GM19023 (cell line): ENCODE measurements around the gene ISOC2.

ENCODE experiments used
- ATAC-seq: cut with Tn5 transposase; IDR thresholded peaks from one replicate; pipeline ENCODE4 v1.9.1; 2021; ENCODE audit warnings: mild to moderate bottlenecking, moderate library complexity; ENCODE audit not compliant: unreplicated experiment

Gene ISOC2

GRCh38 chr19:55490478-55491432 is 29.3 kb upstream of the ISOC2 start:
- ATAC-seq, result no peak

- ATAC-seq, result no peak
Observed at GRCh38 chr19:55489711-55490477, 28.5 kb upstream of the ISOC2 start.

- ATAC-seq, result no peak
Observed at GRCh38 chr19:55488986-55489710, 27.7 kb upstream of the ISOC2 start.

- no peak for ATAC-seq
Observed at GRCh38 chr19:55487924-55488687, 26.7 kb upstream of the ISOC2 start, which contains the start of gene SSC5D. TSS of gene SSC5D (plus strand) at chr19:55488436. CDS start at chr19:55488590, 154 bp downstream.

- ATAC-seq, result no peak
Observed at GRCh38 chr19:55486971-55487923, 25.8 kb upstream of the ISOC2 start.

GRCh38 chr19:55486043-55486970 is 24.9 kb upstream of the ISOC2 start:
- no peak for ATAC-seq

- no peak for ATAC-seq
Observed at GRCh38 chr19:55485439-55486011, 24.1 kb upstream of the ISOC2 start.

DNA sequence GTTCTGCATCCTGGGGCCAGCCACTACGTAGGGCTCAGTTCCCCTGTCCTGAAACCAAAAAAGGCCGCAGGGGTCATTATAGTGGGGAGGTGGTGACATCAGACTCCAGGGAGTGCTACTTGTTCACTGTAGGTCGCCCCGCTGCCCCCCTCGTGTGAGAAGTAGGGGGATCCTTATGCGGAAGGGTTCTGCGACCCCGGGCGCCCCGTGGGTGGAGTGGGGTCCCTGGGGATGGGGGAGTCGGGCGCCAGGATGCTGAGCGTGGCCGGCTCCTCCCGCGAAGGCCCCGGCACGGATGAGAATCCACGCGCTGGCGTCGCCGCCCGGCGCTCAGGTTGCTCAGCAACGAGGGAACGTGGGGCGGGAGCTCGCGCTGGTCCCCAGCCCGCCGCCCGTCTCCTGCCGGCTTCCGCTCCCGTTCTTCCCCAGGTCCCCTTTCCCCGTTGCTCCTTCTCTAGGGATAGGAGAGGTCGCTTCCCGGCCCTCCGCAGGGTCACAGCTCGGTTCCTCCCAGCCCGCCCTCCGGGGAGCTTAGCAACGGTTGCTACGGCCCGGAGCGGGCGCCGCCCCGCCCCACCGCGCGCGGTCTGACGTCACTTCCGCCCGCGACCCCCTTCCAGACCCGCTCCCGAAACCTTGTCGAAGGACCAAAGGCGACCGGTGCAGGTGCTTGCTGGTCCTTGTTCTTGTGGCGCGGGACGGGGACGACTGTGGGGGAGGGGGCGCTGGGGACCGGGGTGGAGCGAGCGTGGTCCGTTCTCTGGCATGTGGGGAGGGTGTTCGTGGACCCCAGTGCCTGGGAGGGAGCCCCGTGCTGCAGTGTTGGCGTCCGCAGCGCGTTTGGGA is 23.4 kb upstream of the ISOC2 start, which contains the start of gene NAT14:
Gene NAT14 (plus strand): TSS at position 596 of the 846 bp plus-strand sequence. CDS start 521 bp downstream, outside the sequence.
- ATAC-seq, result no peak

GRCh38 chr19:55483706-55484592 is 22.5 kb upstream of the ISOC2 start:
- ATAC-seq, result no peak

DNA sequence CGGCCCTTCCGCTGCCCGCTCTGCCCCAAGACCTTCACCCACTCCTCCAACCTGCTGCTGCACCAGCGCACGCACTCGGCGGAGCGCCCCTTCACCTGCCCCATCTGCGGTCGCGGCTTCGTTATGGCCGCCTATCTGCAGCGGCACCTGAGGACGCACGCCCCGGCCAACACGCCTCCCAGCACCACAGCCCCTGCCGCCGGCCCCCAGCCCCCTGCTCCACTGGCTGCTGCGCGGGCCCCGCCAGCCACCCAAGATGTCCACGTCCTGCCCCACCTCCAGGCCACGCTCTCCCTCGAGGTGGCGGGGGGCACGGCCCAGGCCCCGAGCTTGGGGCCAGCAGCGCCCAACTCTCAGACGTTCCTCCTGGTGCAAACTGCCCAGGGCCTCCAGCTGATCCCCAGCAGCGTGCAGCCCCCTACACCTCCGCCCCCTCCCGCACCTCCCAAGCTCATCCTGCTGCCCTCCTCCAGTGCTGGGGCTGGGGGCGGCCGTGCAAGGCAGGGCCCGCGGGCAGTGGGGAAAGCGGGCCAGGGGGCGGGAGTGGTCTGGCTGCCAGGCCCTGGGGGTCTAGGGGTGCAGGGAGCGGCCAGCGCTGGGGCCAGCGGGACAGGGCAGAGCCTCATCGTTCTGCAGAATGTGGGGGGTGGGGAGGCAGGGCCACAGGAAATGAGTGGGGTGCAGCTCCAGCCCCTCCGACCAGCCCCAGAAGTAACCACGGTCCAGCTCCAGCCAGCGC is 21.7 kb upstream of the ISOC2 start:
- ATAC-seq, result no peak

DNA sequence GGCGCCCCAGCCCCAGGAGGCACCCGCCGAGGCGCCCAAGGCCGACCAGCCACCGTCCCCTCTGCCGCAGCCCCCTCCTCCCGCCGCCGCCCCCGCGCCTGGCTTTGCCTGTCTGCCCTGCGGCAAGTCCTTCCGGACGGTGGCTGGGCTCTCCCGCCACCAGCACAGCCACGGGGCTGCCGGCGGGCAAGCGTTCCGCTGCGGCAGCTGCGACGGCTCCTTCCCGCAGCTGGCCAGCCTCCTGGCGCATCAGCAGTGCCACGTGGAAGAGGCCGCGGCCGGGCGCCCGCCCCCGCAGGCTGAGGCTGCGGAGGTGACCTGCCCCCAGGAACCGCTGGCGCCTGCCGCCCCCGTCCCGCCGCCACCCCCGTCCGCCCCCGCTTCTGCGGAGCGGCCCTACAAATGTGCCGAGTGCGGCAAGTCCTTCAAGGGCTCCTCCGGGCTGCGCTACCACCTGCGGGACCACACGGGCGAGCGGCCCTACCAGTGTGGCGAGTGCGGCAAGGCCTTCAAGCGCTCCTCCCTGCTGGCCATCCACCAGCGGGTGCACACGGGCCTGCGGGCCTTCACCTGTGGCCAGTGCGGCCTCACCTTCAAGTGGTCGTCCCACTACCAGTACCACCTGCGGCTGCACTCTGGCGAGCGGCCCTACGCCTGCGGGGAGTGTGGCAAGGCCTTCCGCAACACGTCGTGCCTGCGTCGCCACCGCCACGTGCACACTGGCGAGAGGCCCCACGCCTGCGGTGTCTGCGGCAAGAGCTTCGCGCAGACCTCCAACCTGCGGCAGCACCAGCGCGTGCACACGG is 20.9 kb upstream of the ISOC2 start:
- ATAC-seq, result no peak

DNA sequence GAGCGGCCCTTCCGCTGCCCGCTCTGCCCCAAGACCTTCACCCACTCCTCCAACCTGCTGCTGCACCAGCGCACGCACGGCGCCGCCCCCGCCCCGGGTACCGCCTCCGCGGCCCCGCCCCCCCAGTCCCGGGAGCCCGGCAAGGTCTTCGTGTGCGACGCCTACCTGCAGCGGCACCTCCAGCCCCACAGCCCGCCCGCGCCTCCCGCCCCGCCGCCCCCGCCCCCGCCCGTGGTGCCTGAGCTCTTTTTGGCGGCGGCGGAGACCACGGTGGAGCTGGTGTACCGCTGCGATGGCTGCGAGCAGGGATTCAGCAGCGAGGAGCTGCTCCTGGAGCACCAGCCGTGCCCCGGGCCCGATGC is 20.3 kb upstream of the ISOC2 start:
- ATAC-seq, result no peak

- no peak for ATAC-seq
Observed at GRCh38 chr19:55481148-55481793, 19.8 kb upstream of the ISOC2 start.
